Astrocyte (in vitro differentiated cells and primary cell): ENCODE measurements around the gene CHAD.

Source experiments
- EZH2 ChIP-seq: IDR thresholded peaks from 2 replicates; pipeline ENCODE4 v1.6.1; 2012; ENCODE audit warnings: mild to moderate bottlenecking, low read length, inconsistent platforms; ENCODE audit not compliant: insufficient read depth
- TF ChIP-seq, protein P1 (sequence below): IDR thresholded peaks from 2 replicates; pipeline ENCODE4 v1.5.1; 2011; ENCODE audit warnings: low read depth, mild to moderate bottlenecking, inconsistent platforms, low read length, moderate library complexity; ENCODE audit not compliant: insufficient read depth

DNA sequence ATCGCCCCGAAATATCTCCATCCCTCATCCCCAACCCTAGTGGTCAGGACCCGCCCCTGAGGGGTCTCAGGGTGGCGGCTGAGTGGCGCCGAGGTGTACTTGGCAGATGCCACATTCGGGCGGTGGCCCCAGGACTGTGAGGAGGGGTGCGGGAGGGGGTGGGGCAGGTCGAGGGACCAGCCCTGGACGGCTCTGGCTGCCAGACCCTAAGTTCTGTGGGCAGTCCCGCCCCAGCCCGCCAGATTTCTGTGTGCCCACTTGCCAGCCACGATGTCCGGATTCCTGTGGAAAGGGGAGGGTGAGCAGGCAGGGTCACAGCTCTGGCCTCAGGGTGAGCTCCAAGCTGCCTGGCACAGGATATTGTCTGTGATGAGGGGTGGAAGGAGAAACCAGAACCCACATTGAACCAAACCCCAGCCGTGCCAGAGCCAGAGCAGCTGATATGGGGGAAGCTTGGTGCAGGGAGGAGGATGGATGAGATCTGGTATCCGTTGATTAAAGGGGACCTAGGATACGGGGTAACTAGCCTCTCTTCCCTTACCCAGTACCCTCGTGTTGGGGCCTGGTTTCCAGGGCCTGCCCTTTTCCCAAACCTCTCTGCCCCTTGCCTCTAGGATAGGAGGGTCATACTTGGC is 1.1 kb upstream of the CHAD start:
- TF ChIP-seq, protein P1, sequence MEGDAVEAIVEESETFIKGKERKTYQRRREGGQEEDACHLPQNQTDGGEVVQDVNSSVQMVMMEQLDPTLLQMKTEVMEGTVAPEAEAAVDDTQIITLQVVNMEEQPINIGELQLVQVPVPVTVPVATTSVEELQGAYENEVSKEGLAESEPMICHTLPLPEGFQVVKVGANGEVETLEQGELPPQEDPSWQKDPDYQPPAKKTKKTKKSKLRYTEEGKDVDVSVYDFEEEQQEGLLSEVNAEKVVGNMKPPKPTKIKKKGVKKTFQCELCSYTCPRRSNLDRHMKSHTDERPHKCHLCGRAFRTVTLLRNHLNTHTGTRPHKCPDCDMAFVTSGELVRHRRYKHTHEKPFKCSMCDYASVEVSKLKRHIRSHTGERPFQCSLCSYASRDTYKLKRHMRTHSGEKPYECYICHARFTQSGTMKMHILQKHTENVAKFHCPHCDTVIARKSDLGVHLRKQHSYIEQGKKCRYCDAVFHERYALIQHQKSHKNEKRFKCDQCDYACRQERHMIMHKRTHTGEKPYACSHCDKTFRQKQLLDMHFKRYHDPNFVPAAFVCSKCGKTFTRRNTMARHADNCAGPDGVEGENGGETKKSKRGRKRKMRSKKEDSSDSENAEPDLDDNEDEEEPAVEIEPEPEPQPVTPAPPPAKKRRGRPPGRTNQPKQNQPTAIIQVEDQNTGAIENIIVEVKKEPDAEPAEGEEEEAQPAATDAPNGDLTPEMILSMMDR = no peak
- TF ChIP-seq EZH2 = no peak
